ENCODE data around the gene VRK1.
"Not testable (repeated sequence)": the region's sequence is repeated elsewhere in the genome, so short reads cannot be mapped to it uniquely, and the experiment has no call there.

VRK1 gene

GRCh38 chr14:96761066-96761465 lies 36.1 kb upstream of the VRK1 start:
- Histone ChIP-seq H3K27me3 (ENCODE audit: control insufficient read depth, insufficient read depth, low read length, poor library complexity, severe bottlenecking) (no peaks in the 10 kb centered on the region), H3K27ac (ENCODE audit: insufficient read depth, low read depth, low read length, poor library complexity, severe bottlenecking) (no peak overlapping the region), H3K4me3 (ENCODE audit: insufficient read depth, low read depth, low read length) (no peak overlapping the region), H3K36me3 (ENCODE audit: control insufficient read depth, insufficient read depth, low read length) (no peaks in the 10 kb centered on the region), H3K9me3 (ENCODE audit: control insufficient read depth, low read length) (no peaks in the 10 kb centered on the region), H3K4me1 (ENCODE audit: control insufficient read depth, insufficient read depth, low read length) (no peaks in the 10 kb centered on the region)
- WGBS, 2 experiments, result 87 to 97% methylated on average over 6 of the region's 6 CpGs

DNA sequence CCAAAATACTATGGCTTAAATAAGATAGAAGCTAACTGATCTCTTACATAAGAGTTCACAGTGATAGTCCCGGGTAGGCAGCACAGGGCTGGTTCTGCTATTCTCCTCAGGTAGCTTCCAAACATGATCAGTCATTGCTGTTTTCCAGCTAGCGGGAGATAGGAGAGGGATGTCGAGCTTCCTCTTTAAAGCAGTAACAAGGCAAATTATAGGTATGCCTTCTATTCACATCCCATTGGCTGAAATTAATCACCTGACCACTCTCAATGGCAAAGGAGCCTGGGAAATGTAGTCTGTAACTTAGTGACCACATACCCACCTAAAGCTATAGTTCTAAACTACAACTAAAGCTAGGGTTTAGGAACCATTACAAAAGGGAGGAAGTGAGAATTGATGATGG lies 34.5 kb upstream of the VRK1 start:
- no peaks in the 10 kb centered on the region for H3K27me3 ChIP-seq (ENCODE audit: control insufficient read depth, insufficient read depth, low read length, poor library complexity, severe bottlenecking)
- H3K27ac ChIP-seq (ENCODE audit: insufficient read depth, low read depth, low read length, poor library complexity, severe bottlenecking), result no peak overlapping the region
- H3K4me3 ChIP-seq (ENCODE audit: insufficient read depth, low read depth, low read length), result peak overlapping the region; percentile 33
- 12 to 20% methylated on average over 3 of the region's 3 CpGs for WGBS, 2 experiments
- H3K4me1 ChIP-seq (ENCODE audit: control insufficient read depth, insufficient read depth, low read length), result no peaks in the 10 kb centered on the region
- no peaks in the 10 kb centered on the region for H3K9me3 ChIP-seq (ENCODE audit: control insufficient read depth, low read length)
- H3K36me3 ChIP-seq (ENCODE audit: control insufficient read depth, insufficient read depth, low read length), result no peaks in the 10 kb centered on the region

DNA sequence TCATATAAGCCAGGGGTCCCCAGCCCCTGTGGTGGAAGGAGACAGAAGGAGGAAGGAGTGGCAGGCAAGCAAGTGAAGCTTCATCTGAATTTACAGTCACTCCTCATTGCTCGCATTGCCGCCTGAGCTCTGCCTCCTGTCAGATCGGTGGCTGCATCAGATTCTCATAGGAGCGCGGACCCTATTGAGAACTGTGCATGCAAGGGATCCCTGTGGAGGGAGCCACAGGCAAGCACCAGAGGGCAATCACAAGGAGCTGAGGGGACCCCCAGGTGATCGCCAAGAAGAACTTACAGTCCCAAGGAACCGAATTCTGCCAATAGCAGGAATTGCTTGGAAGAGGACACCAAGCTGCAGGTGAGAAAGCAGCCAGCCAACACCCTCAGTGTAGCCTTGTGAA lies 33.2 kb upstream of the VRK1 start:
- H3K36me3 ChIP-seq (ENCODE audit: control insufficient read depth, insufficient read depth, low read length), result no peaks in the 10 kb centered on the region
- H3K4me3 ChIP-seq (ENCODE audit: insufficient read depth, low read depth, low read length), result no peak overlapping the region
- no peaks in the 10 kb centered on the region for H3K4me1 ChIP-seq (ENCODE audit: control insufficient read depth, insufficient read depth, low read length)
- H3K9me3 ChIP-seq (ENCODE audit: control insufficient read depth, low read length), result no peaks in the 10 kb centered on the region
- H3K27me3 ChIP-seq (ENCODE audit: control insufficient read depth, insufficient read depth, low read length, poor library complexity, severe bottlenecking), result no peaks in the 10 kb centered on the region
- WGBS, 2 experiments, result 85 to 86% methylated on average over 7 of the region's 7 CpGs
- no peak overlapping the region for H3K27ac ChIP-seq (ENCODE audit: insufficient read depth, low read depth, low read length, poor library complexity, severe bottlenecking)

DNA sequence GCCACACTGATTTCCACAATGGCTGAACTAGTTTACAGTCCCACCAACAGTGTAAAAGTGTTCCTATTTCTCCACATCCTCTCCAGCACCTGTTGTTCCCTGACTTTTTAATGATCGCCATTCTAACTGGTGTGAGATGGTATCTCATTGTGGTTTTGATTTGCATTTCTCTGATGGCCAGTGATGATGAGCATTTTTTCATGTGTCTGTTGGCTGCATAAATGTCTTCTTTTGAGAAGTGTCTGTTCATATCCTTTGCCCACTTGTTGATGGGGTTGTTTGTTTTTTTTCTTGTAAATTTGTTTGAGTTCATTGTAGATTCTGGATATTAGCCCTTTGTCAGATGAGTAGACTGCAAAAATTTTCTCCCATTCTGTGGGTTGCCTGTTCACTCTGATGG lies 32.0 kb upstream of the VRK1 start:
- H3K9me3 ChIP-seq (ENCODE audit: control insufficient read depth, low read length); H3K36me3 ChIP-seq (ENCODE audit: control insufficient read depth, insufficient read depth, low read length); H3K4me1 ChIP-seq (ENCODE audit: control insufficient read depth, insufficient read depth, low read length); H3K4me3 ChIP-seq (ENCODE audit: insufficient read depth, low read depth, low read length); H3K27me3 ChIP-seq (ENCODE audit: control insufficient read depth, insufficient read depth, low read length, poor library complexity, severe bottlenecking); H3K27ac ChIP-seq (ENCODE audit: insufficient read depth, low read depth, low read length, poor library complexity, severe bottlenecking): not testable (repeated sequence)
- no CpG with 5 or more reads among the region's 1 CpG for WGBS, 2 experiments

GRCh38 chr14:96772929-96773328 lies 24.3 kb upstream of the VRK1 start:
- H3K27me3 ChIP-seq (ENCODE audit: control insufficient read depth, insufficient read depth, low read length, poor library complexity, severe bottlenecking), result no peaks in the 10 kb centered on the region
- H3K4me1 ChIP-seq (ENCODE audit: control insufficient read depth, insufficient read depth, low read length), result no peaks in the 10 kb centered on the region
- no peak overlapping the region for H3K4me3 ChIP-seq (ENCODE audit: insufficient read depth, low read depth, low read length)
- 84 to 97% methylated on average over 4 of the region's 5 CpGs for WGBS, 2 experiments
- H3K9me3 ChIP-seq (ENCODE audit: control insufficient read depth, low read length), result no peaks in the 10 kb centered on the region
- H3K27ac ChIP-seq (ENCODE audit: insufficient read depth, low read depth, low read length, poor library complexity, severe bottlenecking), result no peak overlapping the region
- H3K36me3 ChIP-seq (ENCODE audit: control insufficient read depth, insufficient read depth, low read length), result no peaks in the 10 kb centered on the region

DNA sequence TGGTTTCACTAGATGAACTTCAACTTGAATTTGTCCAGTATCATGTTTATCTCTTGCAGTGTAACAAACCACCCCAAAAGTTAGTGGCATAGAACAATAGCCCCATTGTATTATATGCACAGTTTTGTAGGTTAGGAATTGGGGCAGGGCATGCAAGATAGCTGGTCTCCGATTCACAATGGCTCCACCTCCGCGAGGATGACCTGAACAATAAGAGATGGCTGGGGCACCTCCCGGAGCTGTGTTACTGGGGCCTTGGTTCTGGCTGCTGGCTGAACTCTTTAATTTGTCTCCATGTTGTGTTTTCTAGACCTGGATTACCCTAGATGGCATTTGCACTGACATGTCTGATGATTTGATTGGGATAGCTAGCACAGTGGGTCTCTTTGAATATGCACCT lies 20.4 kb upstream of the VRK1 start:
- no peaks in the 10 kb centered on the region for H3K4me1 ChIP-seq (ENCODE audit: control insufficient read depth, insufficient read depth, low read length)
- no peak overlapping the region for H3K27ac ChIP-seq (ENCODE audit: insufficient read depth, low read depth, low read length, poor library complexity, severe bottlenecking)
- H3K4me3 ChIP-seq (ENCODE audit: insufficient read depth, low read depth, low read length), result no peak overlapping the region
- 94 to 95% methylated on average over 4 of the region's 4 CpGs for WGBS, 2 experiments
- H3K27me3 ChIP-seq (ENCODE audit: control insufficient read depth, insufficient read depth, low read length, poor library complexity, severe bottlenecking), result no peaks in the 10 kb centered on the region
- H3K9me3 ChIP-seq (ENCODE audit: control insufficient read depth, low read length), result no peaks in the 10 kb centered on the region
- no peaks in the 10 kb centered on the region for H3K36me3 ChIP-seq (ENCODE audit: control insufficient read depth, insufficient read depth, low read length)

GRCh38 chr14:96780500-96780899 lies 16.7 kb upstream of the VRK1 start:
- no peak overlapping the region for H3K27ac ChIP-seq (ENCODE audit: insufficient read depth, low read depth, low read length, poor library complexity, severe bottlenecking)
- no peaks in the 10 kb centered on the region for H3K27me3 ChIP-seq (ENCODE audit: control insufficient read depth, insufficient read depth, low read length, poor library complexity, severe bottlenecking)
- WGBS, 2 experiments, result 92% methylated on average over 3 of the region's 3 CpGs
- no peaks in the 10 kb centered on the region for H3K36me3 ChIP-seq (ENCODE audit: control insufficient read depth, insufficient read depth, low read length)
- H3K4me1 ChIP-seq (ENCODE audit: control insufficient read depth, insufficient read depth, low read length), result no peaks in the 10 kb centered on the region
- no peak overlapping the region for H3K4me3 ChIP-seq (ENCODE audit: insufficient read depth, low read depth, low read length)
- H3K9me3 ChIP-seq (ENCODE audit: control insufficient read depth, low read length), result no peaks in the 10 kb centered on the region

GRCh38 chr14:96781371-96781770 lies 15.8 kb upstream of the VRK1 start:
- Histone ChIP-seq H3K4me3 (ENCODE audit: insufficient read depth, low read depth, low read length) (no peak overlapping the region), H3K4me1 (ENCODE audit: control insufficient read depth, insufficient read depth, low read length) (no peaks in the 10 kb centered on the region), H3K27ac (ENCODE audit: insufficient read depth, low read depth, low read length, poor library complexity, severe bottlenecking) (no peak overlapping the region), H3K36me3 (ENCODE audit: control insufficient read depth, insufficient read depth, low read length) (no peaks in the 10 kb centered on the region), H3K9me3 (ENCODE audit: control insufficient read depth, low read length) (no peaks in the 10 kb centered on the region), H3K27me3 (ENCODE audit: control insufficient read depth, insufficient read depth, low read length, poor library complexity, severe bottlenecking) (no peaks in the 10 kb centered on the region)
- 94 to 95% methylated on average over 2 of the region's 3 CpGs for WGBS, 2 experiments

DNA sequence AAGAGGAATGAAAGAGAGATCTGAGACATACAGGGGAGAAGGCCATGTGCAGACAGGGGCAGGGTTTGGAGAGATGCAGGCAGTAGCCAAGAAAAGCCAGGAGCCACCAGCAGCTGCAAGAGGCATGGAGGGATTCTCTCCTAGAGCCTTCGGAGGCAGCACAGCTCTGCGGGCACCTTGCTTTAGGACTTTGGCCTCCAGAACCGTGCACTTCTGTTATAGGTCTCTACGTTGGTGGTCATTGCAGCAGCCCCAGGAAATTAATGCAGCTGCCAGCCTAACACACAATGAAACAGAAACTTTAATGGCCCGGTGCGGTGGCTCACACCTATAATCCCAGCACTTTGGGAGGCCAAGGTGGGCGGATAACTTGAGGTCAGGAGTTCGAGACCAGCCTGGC lies 14.7 kb upstream of the VRK1 start:
- Histone ChIP-seq H3K36me3 (ENCODE audit: control insufficient read depth, insufficient read depth, low read length) (no peaks in the 10 kb centered on the region), H3K4me3 (ENCODE audit: insufficient read depth, low read depth, low read length) (no peak overlapping the region), H3K4me1 (ENCODE audit: control insufficient read depth, insufficient read depth, low read length) (no peaks in the 10 kb centered on the region), H3K27me3 (ENCODE audit: control insufficient read depth, insufficient read depth, low read length, poor library complexity, severe bottlenecking) (no peaks in the 10 kb centered on the region), H3K9me3 (ENCODE audit: control insufficient read depth, low read length) (no peaks in the 10 kb centered on the region), H3K27ac (ENCODE audit: insufficient read depth, low read depth, low read length, poor library complexity, severe bottlenecking) (no peak overlapping the region)
- 91 to 94% methylated on average over 8 of the region's 8 CpGs for WGBS, 2 experiments

DNA sequence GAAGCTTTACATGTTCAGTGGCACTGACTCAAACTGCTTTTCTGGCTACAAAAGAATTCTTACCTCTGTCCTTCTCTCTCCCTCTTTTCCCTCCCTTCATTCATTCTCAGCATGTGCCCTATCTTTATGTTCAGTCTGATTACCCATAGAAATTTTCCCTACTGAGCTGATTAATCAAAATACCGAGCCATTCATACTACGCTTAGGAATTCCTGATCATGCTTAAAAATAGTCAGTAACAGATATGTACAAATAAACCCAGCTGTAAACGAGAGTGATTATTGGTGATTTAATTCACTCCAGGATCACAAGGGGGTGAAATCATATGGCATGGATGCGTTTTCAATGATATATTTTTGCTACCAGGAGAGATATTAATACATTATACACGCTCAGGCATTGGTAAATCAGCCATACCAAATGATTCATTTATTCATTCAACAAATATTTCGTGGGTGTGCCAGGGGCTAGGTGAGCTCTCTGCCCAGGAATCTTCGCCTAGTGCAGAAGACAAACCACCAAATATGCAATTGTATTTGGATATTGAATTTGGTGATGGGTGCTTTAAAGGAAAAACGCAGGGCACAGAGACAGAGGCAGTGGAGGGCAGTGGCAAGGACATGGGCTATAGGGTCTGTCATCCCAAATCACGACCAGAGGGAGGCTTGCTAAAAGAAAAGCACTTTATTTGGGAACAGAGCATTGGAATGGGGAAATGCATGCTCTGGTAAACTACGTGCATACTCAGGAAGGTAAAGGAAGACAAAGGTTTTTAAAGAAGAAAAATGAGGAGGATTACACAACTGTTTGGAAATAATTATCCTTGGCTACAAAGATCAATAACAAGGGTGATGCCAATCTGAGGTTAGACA lies 13.9 kb upstream of the VRK1 start:
- H3K36me3 ChIP-seq (ENCODE audit: control insufficient read depth, insufficient read depth, low read length), result no peaks in the 10 kb centered on the region
- no peaks in the 10 kb centered on the region for H3K4me1 ChIP-seq (ENCODE audit: control insufficient read depth, insufficient read depth, low read length)
- no peaks in the 10 kb centered on the region for H3K27me3 ChIP-seq (ENCODE audit: control insufficient read depth, insufficient read depth, low read length, poor library complexity, severe bottlenecking)
- H3K27ac ChIP-seq (ENCODE audit: insufficient read depth, low read depth, low read length, poor library complexity, severe bottlenecking), result no peak overlapping the region
- no peaks in the 10 kb centered on the region for H3K9me3 ChIP-seq (ENCODE audit: control insufficient read depth, low read length)
- 93 to 94% methylated on average over 10 of the region's 10 CpGs for WGBS, 2 experiments
- H3K4me3 ChIP-seq (ENCODE audit: insufficient read depth, low read depth, low read length), result no peak overlapping the region

DNA sequence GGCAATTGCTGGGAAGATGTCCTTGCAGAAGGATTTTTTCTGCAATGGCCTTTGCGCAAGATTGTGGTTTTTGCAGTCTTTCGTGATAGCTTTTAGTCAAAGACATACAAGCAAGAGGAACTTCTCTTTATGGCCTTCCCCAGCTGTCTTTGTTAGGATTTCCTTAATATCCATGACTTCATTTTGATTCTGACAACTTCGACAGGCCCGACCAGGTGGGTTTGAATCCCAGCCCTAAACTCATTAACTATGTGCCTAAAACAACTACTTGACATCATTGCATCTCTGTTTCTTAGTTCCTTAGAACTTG lies 13.3 kb upstream of the VRK1 start:
- no peaks in the 10 kb centered on the region for H3K4me1 ChIP-seq (ENCODE audit: control insufficient read depth, insufficient read depth, low read length)
- H3K27ac ChIP-seq (ENCODE audit: insufficient read depth, low read depth, low read length, poor library complexity, severe bottlenecking), result no peak overlapping the region
- no peaks in the 10 kb centered on the region for H3K36me3 ChIP-seq (ENCODE audit: control insufficient read depth, insufficient read depth, low read length)
- no peaks in the 10 kb centered on the region for H3K27me3 ChIP-seq (ENCODE audit: control insufficient read depth, insufficient read depth, low read length, poor library complexity, severe bottlenecking)
- WGBS, 2 experiments, result 91 to 93% methylated on average over 4 of the region's 4 CpGs
- no peaks in the 10 kb centered on the region for H3K9me3 ChIP-seq (ENCODE audit: control insufficient read depth, low read length)
- no peak overlapping the region for H3K4me3 ChIP-seq (ENCODE audit: insufficient read depth, low read depth, low read length)
